NCI-H510A treated with DMSO at 0.1 percent for 48 hours (cell line): ENCODE measurements around the gene KCNMA1.
"Not testable (repeated sequence)": the region's sequence is repeated elsewhere in the genome, so short reads cannot be mapped to it uniquely, and the experiment has no call there.

Experiments used
- DNase-seq: peaks from one replicate; lab custom pipeline; 2025; lab: John Stamatoyannopoulos, UW

KCNMA1 gene

GRCh38 chr10:77637532-77638320, at the start of gene KCNMA1:
KCNMA1 (minus strand) TSS chr10:77637808.
- peak; percentile 46 for DNase-seq

- no peak for DNase-seq
Measured at GRCh38 chr10:77686650-77687417, 49.2 kb upstream of the KCNMA1 start.

GRCh38 chr10:77686096-77686495, 48.5 kb upstream of the KCNMA1 start:
- no peak for DNase-seq

GRCh38 chr10:77685432-77685831, 47.8 kb upstream of the KCNMA1 start:
- DNase-seq, result no peak

GRCh38 chr10:77683088-77683432, 45.5 kb upstream of the KCNMA1 start:
- DNase-seq, result not testable (repeated sequence)

GRCh38 chr10:77682393-77683087, 44.9 kb upstream of the KCNMA1 start:
- no peak for DNase-seq

- DNase-seq, result no peak
Measured at GRCh38 chr10:77681839-77682238, 44.2 kb upstream of the KCNMA1 start.

GRCh38 chr10:77680811-77681210, 43.2 kb upstream of the KCNMA1 start:
- no peak for DNase-seq

GRCh38 chr10:77680065-77680464, 42.5 kb upstream of the KCNMA1 start:
- no peak for DNase-seq

GRCh38 chr10:77679217-77679616, 41.6 kb upstream of the KCNMA1 start:
- no peak for DNase-seq

GRCh38 chr10:77678146-77678545, 40.5 kb upstream of the KCNMA1 start:
- DNase-seq, result no peak

GRCh38 chr10:77675347-77675746, 37.7 kb upstream of the KCNMA1 start:
- DNase-seq, result peak; percentile 27

- DNase-seq, result no peak
Measured at GRCh38 chr10:77673515-77674140, 36.0 kb upstream of the KCNMA1 start.

GRCh38 chr10:77673101-77673500, 35.5 kb upstream of the KCNMA1 start:
- no peak for DNase-seq

GRCh38 chr10:77671594-77672252, 34.1 kb upstream of the KCNMA1 start:
- no peak for DNase-seq

GRCh38 chr10:77670817-77671443, 33.3 kb upstream of the KCNMA1 start:
- no peak for DNase-seq

- no peak for DNase-seq
Measured at GRCh38 chr10:77669892-77670291, 32.3 kb upstream of the KCNMA1 start.

GRCh38 chr10:77667426-77668324, 30.1 kb upstream of the KCNMA1 start:
- peak; percentile 70 for DNase-seq

GRCh38 chr10:77666821-77667220, 29.2 kb upstream of the KCNMA1 start:
- no peak for DNase-seq

- no peak for DNase-seq
Measured at GRCh38 chr10:77664696-77665095, 27.1 kb upstream of the KCNMA1 start.
